Activated T-helper 17 cell treated with anti-CD3 and anti-CD28 coated beads, Interleukin-2, amount 50 U/mL, for 72 hours (primary cell): Measurements from ENCODE around the gene UBR4. TPM values are rescaled to one million over a fixed set of nuclear protein-coding genes. Genes with fewer than 3 reads are reported as not detected.
A peak's percentile ranks its signal among the peaks of the same experiment; 100 is the strongest.

Experiments used
- ATAC-seq: fragments of 150-1000 bp; cut with Tn5 transposase; replicated peaks from 2 replicates; pipeline ENCODE4 v1.10.0; 2021; ENCODE audit warnings: mild to moderate bottlenecking, moderate library complexity
- H3K27ac Mint-ChIP-seq: one replicate; pipeline ENCODE4 v1.8.0; 2022; ENCODE audit warnings: mixed read lengths
- H3K27me3 Mint-ChIP-seq: one replicate; pipeline ENCODE4 v1.8.0; 2022; ENCODE audit warnings: mixed read lengths
- H3K36me3 Mint-ChIP-seq: one replicate; pipeline ENCODE4 v1.8.0; 2022; ENCODE audit warnings: low read depth, mild to moderate bottlenecking, mixed read lengths
- H3K4me1 Mint-ChIP-seq: one replicate; pipeline ENCODE4 v1.8.0; 2022; ENCODE audit warnings: mixed read lengths
- H3K4me3 Mint-ChIP-seq: one replicate; pipeline ENCODE4 v1.8.0; 2022; ENCODE audit warnings: mild to moderate bottlenecking, mixed read lengths
- H3K9me3 Mint-ChIP-seq: one replicate; pipeline ENCODE4 v1.8.0; 2022; ENCODE audit warnings: mixed read lengths
- total RNA-seq, 2 donors: library from RNA; stranded (reverse); gene quantifications; one replicate each; pipeline ENCODE4 v1.2.3, GENCODE V29; 2022

The UBR4 gene
- total RNA-seq, 2 donors from 2014 or later: 145 to 195 TPM

- peaks cover 25% of the 10 kb centered on the region for H3K27me3 Mint-ChIP-seq
- H3K4me1 Mint-ChIP-seq: no peaks in the 10 kb centered on the region
- ATAC-seq: no peak
- H3K27ac Mint-ChIP-seq: no peak overlapping the region
- H3K4me3 Mint-ChIP-seq: no peak overlapping the region
- H3K9me3 Mint-ChIP-seq: no peaks in the 10 kb centered on the region
- H3K36me3 Mint-ChIP-seq: no peaks in the 10 kb centered on the region
Observed at GRCh38 chr1:19038096-19038495, 172.0 kb downstream of the UBR4 start.

- Mint-ChIP-seq H3K4me3 (no peak overlapping the region), H3K27me3 (peaks cover 22% of the 10 kb centered on the region), H3K4me1 (no peaks in the 10 kb centered on the region), H3K9me3 (no peaks in the 10 kb centered on the region), H3K27ac (no peak overlapping the region), H3K36me3 (no peaks in the 10 kb centered on the region)
- ATAC-seq: no peak
Observed at GRCh38 chr1:19037659-19038058, 172.4 kb downstream of the UBR4 start.

GRCh38 chr1:19036813-19037605 lies 173.1 kb downstream of the UBR4 start:
- ATAC-seq: no peak
- Mint-ChIP-seq H3K27ac (no peak overlapping the region), H3K4me1 (no peaks in the 10 kb centered on the region), H3K4me3 (no peak overlapping the region), H3K9me3 (no peaks in the 10 kb centered on the region), H3K27me3 (peaks cover 21% of the 10 kb centered on the region), H3K36me3 (no peaks in the 10 kb centered on the region)

- H3K4me1 Mint-ChIP-seq: no peaks in the 10 kb centered on the region
- H3K27me3 Mint-ChIP-seq: peaks cover 17% of the 10 kb centered on the region
- ATAC-seq: no peak
- H3K9me3 Mint-ChIP-seq: no peaks in the 10 kb centered on the region
- H3K27ac Mint-ChIP-seq: no peak overlapping the region
- H3K4me3 Mint-ChIP-seq: no peak overlapping the region
- H3K36me3 Mint-ChIP-seq: no peaks in the 10 kb centered on the region
Observed at GRCh38 chr1:19036041-19036812, 173.8 kb downstream of the UBR4 start.

- no peak for ATAC-seq
- Mint-ChIP-seq H3K27me3 (peaks cover 17% of the 10 kb centered on the region), H3K9me3 (no peaks in the 10 kb centered on the region), H3K4me1 (no peaks in the 10 kb centered on the region), H3K36me3 (no peaks in the 10 kb centered on the region), H3K4me3 (no peak overlapping the region), H3K27ac (no peak overlapping the region)
Observed at GRCh38 chr1:19035377-19036040, 174.6 kb downstream of the UBR4 start.

- Mint-ChIP-seq H3K36me3 (no peaks in the 10 kb centered on the region), H3K27ac (no peak overlapping the region), H3K9me3 (no peaks in the 10 kb centered on the region), H3K4me1 (no peaks in the 10 kb centered on the region), H3K4me3 (no peak overlapping the region), H3K27me3 (peaks cover 12% of the 10 kb centered on the region)
- ATAC-seq: no peak
Observed at GRCh38 chr1:19034721-19035120, 175.3 kb downstream of the UBR4 start.

GRCh38 chr1:19033926-19034680 lies 176.0 kb downstream of the UBR4 start:
- Mint-ChIP-seq H3K27me3 (peaks cover 9% of the 10 kb centered on the region), H3K27ac (no peak overlapping the region), H3K9me3 (no peaks in the 10 kb centered on the region), H3K36me3 (no peaks in the 10 kb centered on the region), H3K4me3 (no peak overlapping the region), H3K4me1 (no peaks in the 10 kb centered on the region)
- ATAC-seq: no peak

- no peak overlapping the region for H3K4me3 Mint-ChIP-seq
- no peaks in the 10 kb centered on the region for H3K9me3 Mint-ChIP-seq
- no peaks in the 10 kb centered on the region for H3K4me1 Mint-ChIP-seq
- H3K27ac Mint-ChIP-seq: no peak overlapping the region
- H3K36me3 Mint-ChIP-seq: no peaks in the 10 kb centered on the region
- ATAC-seq: no peak
- peaks cover 9% of the 10 kb centered on the region for H3K27me3 Mint-ChIP-seq
Observed at GRCh38 chr1:19033515-19033839, 176.6 kb downstream of the UBR4 start.

- ATAC-seq: no peak
- Mint-ChIP-seq H3K9me3 (no peaks in the 10 kb centered on the region), H3K4me1 (no peaks in the 10 kb centered on the region), H3K36me3 (no peaks in the 10 kb centered on the region), H3K27ac (no peak overlapping the region), H3K4me3 (no peak overlapping the region), H3K27me3 (peaks cover 9% of the 10 kb centered on the region)
Observed at GRCh38 chr1:19032701-19033514, 177.2 kb downstream of the UBR4 start.

- H3K27ac Mint-ChIP-seq: no peak overlapping the region
- H3K4me1 Mint-ChIP-seq: no peaks in the 10 kb centered on the region
- peaks cover 7% of the 10 kb centered on the region for H3K27me3 Mint-ChIP-seq
- no peaks in the 10 kb centered on the region for H3K9me3 Mint-ChIP-seq
- no peaks in the 10 kb centered on the region for H3K36me3 Mint-ChIP-seq
- ATAC-seq: no peak
- H3K4me3 Mint-ChIP-seq: no peak overlapping the region
Observed at GRCh38 chr1:19032413-19032695, 177.7 kb downstream of the UBR4 start.

- Mint-ChIP-seq H3K9me3 (no peaks in the 10 kb centered on the region), H3K4me3 (no peak overlapping the region), H3K27me3 (peaks cover 3% of the 10 kb centered on the region), H3K36me3 (no peaks in the 10 kb centered on the region), H3K4me1 (no peaks in the 10 kb centered on the region), H3K27ac (no peak overlapping the region)
- peak; percentile 26 for ATAC-seq
Observed at GRCh38 chr1:19029191-19030085, 180.6 kb downstream of the UBR4 start.

GRCh38 chr1:19028546-19029129 lies 181.4 kb downstream of the UBR4 start:
- Mint-ChIP-seq H3K27ac (no peak overlapping the region), H3K36me3 (no peaks in the 10 kb centered on the region), H3K4me1 (no peaks in the 10 kb centered on the region), H3K27me3 (peaks cover 5% of the 10 kb centered on the region), H3K9me3 (no peaks in the 10 kb centered on the region), H3K4me3 (no peak overlapping the region)
- no peak for ATAC-seq

GRCh38 chr1:19028110-19028509 lies 182.0 kb downstream of the UBR4 start:
- Mint-ChIP-seq H3K4me3 (no peak overlapping the region), H3K27ac (no peak overlapping the region), H3K9me3 (no peaks in the 10 kb centered on the region), H3K36me3 (no peaks in the 10 kb centered on the region), H3K4me1 (no peaks in the 10 kb centered on the region), H3K27me3 (peaks cover 5% of the 10 kb centered on the region)
- ATAC-seq: peak; percentile 14
